ENCODE results near the gene RGS19.

DNA sequence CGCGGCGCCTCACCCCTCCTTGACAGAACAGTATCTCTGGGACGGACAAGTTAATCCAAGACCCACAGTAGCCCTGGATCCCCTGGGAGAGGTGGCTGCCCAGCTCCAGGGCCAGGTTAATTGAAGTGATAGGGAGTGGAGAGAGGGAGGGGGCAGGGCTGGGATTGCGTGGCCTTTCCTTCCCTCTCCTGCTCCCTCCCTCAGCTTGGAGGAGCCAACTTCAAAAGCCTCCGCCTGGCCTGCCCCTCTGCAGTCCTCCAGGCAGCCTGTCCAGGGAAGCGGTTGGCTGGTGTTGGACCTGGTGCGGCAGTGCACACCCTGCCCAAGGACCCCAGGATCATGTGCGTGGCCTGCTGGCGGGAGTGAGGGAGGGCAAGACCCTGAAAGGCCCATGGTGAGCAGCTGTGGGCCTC, 43.4 kb downstream of the RGS19 start, which contains the start of gene C20orf204:
- TF ChIP-seq POLR2A (IDR thresholded peaks at IDR 0.05) = no peak
- TF ChIP-seq, protein P1, sequence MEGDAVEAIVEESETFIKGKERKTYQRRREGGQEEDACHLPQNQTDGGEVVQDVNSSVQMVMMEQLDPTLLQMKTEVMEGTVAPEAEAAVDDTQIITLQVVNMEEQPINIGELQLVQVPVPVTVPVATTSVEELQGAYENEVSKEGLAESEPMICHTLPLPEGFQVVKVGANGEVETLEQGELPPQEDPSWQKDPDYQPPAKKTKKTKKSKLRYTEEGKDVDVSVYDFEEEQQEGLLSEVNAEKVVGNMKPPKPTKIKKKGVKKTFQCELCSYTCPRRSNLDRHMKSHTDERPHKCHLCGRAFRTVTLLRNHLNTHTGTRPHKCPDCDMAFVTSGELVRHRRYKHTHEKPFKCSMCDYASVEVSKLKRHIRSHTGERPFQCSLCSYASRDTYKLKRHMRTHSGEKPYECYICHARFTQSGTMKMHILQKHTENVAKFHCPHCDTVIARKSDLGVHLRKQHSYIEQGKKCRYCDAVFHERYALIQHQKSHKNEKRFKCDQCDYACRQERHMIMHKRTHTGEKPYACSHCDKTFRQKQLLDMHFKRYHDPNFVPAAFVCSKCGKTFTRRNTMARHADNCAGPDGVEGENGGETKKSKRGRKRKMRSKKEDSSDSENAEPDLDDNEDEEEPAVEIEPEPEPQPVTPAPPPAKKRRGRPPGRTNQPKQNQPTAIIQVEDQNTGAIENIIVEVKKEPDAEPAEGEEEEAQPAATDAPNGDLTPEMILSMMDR (IDR thresholded peaks at IDR 0.05) = no peak
- TF ChIP-seq EP300 (IDR thresholded peaks at IDR 0.05) = no peak

All from gastroesophageal sphincter (tissue), 3 donors.